Stimulated activated CD8-positive, alpha-beta memory T cell treated with anti-CD3 and anti-CD28 coated beads, Interleukin-4, amount 100 ng/mL, for 24 hours (primary cell): ENCODE data around the gene SORCS2.

Experiments used
- DNase-seq: peaks from one replicate; pipeline ENCODE4 v3.0.0-alpha.2; 2020; ENCODE audit warnings: low read depth

Gene SORCS2

GRCh38 chr4:7428261-7429068 is 236.1 kb downstream of the SORCS2 start:
- no peak for DNase-seq

DNA sequence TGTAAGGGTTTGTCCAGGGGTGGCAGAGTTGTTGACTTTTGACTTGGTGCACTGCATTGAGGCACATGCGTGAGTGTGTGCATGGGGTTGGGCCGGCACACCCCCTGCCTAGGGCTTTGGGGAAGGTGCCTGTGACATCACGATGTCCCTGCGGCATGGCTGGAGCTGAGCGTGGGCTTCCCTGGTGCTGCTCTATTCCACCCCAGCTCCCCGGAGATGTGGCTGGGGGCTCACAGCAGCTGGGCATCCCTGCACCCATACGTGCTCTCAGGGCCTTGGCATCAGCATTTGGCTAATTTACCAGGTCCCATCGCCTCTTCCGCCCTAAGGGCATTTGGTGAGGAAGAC is 236.7 kb downstream of the SORCS2 start:
- no peak for DNase-seq

DNA sequence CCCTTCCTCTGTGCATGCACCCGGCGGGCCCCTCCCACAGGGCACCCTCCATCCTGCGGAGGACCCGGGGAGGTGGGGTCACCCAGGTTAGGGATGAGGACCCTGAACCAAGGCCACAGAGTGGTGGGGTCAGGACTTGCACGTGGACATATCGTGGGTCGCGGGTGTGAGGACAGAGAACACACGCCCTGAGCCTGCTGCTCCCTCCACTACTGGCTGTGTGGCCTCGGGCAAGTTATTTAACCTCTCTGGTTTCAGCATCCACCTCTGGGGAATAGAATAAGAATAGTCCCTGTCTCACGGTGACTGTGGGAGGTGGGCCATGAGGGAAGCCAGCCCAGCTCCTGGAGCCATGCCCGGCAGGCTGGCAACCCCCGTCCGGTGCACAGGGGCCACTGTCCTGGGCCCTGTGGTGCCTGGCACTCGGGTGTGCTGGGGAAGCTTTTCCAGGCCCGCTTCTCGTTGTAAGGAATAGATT is 237.3 kb downstream of the SORCS2 start:
- no peak for DNase-seq

GRCh38 chr4:7430368-7430964 is 238.1 kb downstream of the SORCS2 start:
- DNase-seq, result no peak

GRCh38 chr4:7430965-7431695 is 238.8 kb downstream of the SORCS2 start:
- DNase-seq, result no peak

- no peak for DNase-seq
These were observed 239.6 kb downstream of the SORCS2 start for GRCh38 chr4:7431696-7432530.

DNA sequence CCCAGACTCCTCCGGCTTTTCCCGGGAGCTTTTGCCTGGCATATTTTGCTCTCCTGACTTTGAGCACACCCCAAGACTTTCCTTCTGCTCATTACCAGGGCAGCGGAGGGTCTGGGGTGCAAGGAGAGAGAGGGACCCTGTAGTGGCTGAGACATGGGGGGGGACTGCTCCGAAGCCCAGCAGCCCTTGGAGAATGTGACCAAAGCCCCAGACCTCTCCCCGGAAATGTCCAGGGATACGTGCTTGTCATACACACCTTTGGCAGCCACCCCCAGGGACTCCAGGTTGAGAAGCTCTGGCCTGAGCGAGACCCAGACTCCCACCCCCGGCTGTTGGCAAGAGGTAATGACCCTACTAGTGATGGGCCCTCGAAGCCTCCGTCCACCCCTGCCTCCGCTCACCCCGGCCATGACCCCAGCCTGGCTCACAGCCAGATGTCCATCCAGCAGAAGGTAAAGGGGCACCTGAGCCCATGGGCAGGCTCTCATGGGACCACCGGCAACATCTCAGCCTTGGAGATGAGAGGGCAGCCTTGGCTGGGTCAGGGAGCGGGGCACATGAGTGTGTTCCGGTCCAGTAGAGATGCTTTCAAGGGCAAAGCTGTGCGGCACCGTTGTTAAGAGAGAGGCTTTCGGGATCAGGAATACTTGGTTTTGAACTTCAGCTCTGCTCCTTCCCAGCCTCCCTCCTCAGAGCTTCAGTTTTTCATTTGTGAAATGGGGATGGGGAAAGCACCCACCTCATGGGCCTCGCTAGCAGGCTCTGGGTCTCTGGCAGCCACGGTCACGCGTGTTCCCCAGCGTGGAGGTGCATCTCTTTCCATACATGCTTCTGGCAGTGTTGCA is 240.4 kb downstream of the SORCS2 start:
- DNase-seq, result no peak

DNA sequence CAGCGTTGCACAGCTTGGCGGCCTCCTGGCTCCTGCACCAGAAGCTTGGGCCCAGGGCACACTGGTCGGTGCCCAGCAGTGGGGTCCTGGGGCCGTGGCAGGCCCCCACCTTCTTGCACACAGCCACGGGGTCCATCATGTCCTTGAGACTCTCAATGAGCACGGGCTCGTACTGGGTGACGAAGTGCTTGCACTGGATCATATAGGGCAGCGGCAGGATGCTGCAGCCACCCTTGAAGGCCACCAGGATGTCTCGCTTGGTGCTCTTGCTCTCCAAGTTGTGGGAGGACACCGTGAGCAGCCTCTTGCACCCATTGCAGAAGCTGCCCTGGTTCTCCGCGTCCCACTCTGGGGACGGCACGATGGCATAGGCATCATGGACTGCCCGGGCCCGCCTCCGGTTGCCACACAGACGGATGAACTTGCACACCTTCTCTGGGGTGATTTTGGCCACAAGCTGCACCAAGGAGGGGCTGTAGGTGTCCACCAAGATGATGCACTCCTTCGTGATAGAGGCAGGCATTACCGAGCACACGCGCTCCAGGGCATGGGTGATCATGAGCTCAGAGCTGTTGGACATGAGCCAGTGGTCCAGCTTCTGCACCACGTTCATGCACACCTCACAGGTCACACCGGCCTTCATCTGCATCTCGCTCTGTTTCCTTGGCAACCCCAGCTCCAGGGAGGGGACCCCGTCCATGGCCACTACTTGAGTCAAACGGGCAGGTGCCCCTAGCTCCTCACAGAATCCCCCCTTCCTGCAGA is 241.2 kb downstream of the SORCS2 start:
- no peak for DNase-seq

GRCh38 chr4:7434141-7434765 is 241.9 kb downstream of the SORCS2 start:
- no peak for DNase-seq

GRCh38 chr4:7434766-7435150 is 242.4 kb downstream of the SORCS2 start, which contains the start of gene PSAPL1:
TSS of gene PSAPL1 (minus strand) at chr4:7434930. CDS start at chr4:7434879, 51 bp downstream.
- no peak for DNase-seq

DNA sequence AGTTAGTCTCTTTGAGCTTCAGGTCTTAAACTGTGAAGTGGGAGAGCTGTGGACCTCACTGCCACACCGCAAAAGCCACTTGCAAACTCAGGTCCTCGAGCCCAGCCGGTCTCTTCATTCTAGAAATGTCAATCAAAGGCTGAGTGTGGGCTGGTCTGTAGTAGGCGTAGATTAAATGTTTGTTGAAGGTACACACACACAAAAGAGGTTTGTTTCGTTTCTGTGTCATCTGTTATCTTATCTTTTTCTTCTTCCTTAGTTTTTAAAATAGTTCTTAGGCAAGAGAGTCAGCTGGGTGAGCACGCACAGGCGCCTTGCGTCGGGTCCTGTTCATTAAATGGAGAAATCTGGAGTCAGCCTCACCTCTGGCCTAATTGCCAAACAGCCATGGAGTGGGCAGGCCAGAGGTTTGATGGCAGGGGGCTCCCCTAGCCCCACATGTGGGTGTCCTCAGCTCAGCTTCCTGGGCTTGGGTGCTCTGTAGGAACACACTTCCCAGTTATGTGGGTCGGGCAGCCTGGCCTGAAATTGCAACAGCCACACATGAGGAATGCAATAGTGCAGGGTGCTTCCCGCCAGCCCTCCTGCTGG is 243.2 kb downstream of the SORCS2 start:
- DNase-seq, result no peak

GRCh38 chr4:7436256-7436655 is 243.9 kb downstream of the SORCS2 start:
- DNase-seq, result no peak

DNA sequence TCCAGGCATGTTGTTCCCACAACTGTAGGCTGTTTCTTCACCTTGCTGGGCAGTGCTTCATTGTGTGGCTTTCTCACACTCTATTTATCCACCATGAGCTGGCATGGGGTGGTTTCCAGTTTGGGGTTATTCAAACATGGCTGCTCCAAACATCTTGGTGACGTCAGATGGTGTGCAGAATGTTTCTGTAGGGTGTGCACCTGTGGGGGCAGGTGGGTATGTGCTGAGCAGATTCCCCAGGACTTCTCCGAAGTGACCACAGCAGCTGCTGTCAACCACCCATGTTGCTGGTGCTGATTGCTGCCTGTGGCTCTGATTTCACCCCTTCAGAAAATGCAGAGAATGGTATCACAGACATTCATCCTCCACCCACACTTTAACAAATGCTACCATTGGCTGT is 247.4 kb downstream of the SORCS2 start:
- DNase-seq, result no peak

GRCh38 chr4:7441201-7441600 is 248.9 kb downstream of the SORCS2 start:
- DNase-seq, result no peak

DNA sequence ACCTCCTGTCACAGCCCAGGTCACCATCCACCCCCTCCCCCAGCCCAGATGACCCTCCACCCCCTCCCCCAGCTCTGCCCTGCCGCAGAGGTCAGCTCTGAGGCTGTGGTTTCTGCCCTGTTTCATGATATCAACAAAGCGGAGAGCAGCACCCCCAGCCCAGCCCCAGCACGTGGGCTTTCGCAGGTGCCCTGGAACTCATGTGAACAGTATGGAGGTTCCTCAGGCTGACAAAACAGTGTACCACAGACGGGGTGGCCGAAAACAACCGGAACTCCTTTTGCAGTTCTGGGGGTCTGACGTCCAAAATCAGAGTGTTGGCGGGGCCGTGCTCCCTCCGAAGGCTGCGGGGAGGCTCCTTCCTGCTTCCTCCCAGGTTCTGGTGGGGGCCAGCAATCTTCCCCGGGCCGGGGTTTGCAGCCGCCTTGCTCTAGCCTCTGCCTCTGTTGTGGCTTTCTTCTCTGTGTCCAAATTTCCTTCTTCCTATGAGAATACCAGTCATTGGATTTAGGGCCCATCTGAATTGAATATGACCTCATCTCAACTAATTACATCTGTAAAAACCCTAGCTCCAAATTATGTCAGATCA is 250.3 kb downstream of the SORCS2 start:
- DNase-seq, result no peak

DNA sequence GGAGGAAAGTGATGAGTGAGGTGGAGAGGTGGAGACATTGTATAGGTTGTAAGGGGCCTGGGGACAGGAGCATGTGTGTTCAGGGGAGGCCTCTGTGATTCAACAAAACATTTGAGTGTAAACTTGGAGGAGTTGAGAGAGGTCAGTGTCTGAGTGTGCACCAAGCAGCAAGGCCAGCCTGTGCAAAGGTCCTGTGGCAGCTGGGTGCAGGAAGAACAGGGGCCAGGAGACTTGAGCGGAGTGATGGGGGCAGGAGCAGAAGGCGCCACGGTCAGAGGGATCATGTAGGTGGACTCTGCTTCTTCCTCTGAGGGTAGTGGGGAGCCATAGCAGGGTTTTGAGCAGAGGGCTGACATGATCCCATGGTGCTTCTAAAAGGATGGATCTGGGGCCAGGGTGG is 252.0 kb downstream of the SORCS2 start:
- DNase-seq, result no peak

- DNase-seq, result no peak
These were observed 252.4 kb downstream of the SORCS2 start for GRCh38 chr4:7444731-7445130.

DNA sequence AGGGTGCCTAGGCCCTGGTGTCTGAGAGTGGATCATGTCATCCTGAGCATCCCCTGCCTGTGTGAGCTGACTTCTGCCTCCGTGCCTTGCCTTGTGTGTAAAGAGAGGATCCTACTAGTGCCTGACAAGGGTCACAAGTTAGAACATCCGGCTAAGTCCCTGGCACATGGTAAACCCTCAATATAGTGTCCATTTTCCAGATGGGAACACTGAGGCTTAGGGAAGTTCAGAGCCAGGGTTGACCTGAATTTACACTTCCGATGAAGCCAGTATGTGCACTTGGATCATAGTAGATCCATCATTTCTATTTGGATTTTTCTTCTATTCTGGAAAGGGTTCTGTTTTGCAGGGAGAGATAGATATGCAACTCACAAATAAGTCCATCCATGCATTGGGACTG is 254.9 kb downstream of the SORCS2 start:
- no peak for DNase-seq

- DNase-seq, result no peak
These were observed 255.7 kb downstream of the SORCS2 start for GRCh38 chr4:7448036-7448435.
